ENCODE results near the gene RALGPS1.

- TF ChIP-seq CTCF (IDR thresholded peaks at IDR 0.05; ENCODE audit: control extremely low read depth in 1 of 3, insufficient read depth in 1 of 3, low read depth in 1 of 3, low read length in 3 of 3) (no peak), SP2 (IDR thresholded peaks at IDR 0.05; ENCODE audit: low read length) (no peak), TAF1 (IDR thresholded peaks at IDR 0.05; ENCODE audit: low read depth, low read length) (no peak), POLR2A (IDR thresholded peaks at IDR 0.05; ENCODE audit: control extremely low read depth in 1 of 2, low read depth in 2 of 2, low read length in 2 of 2) (no peak), BRCA1 (IDR thresholded peaks at IDR 0.05; ENCODE audit: low read depth, low read length) (no peak), CREB1 (IDR thresholded peaks at IDR 0.05) (no peak), POLR2AphosphoS5 (IDR thresholded peaks at IDR 0.05; ENCODE audit: low read depth, low read length) (no peak), SIX5 (IDR thresholded peaks at IDR 0.05; ENCODE audit: low read depth, low read length) (no peak), MAFK (IDR thresholded peaks at IDR 0.05; ENCODE audit: low read depth, low read length) (no peak)
Measured at GRCh38 chr9:127099664-127100063, 185.1 kb downstream of the RALGPS1 start.

Data from H1 (cell line).